ENCODE results near the gene LRRC37A2.
"Not testable (repeated sequence)": the region's sequence is repeated elsewhere in the genome, so short reads cannot be mapped to it uniquely, and the experiment has no call there.

The LRRC37A2 gene

GRCh38 chr17:46512168-46512567, at the start of gene LRRC37A2:
Gene LRRC37A2, plus strand, starts transcription at chr17:46512468. Its CDS starts 245 bp downstream, at chr17:46512713.
- not testable (repeated sequence) for DNase-seq

GRCh38 chr17:46467618-46468017, 44.6 kb upstream of the LRRC37A2 start:
- DNase-seq, result not testable (repeated sequence)

GRCh38 chr17:46474489-46474888, 37.8 kb upstream of the LRRC37A2 start:
- DNase-seq, result not testable (repeated sequence)

GRCh38 chr17:46475583-46475982, 36.7 kb upstream of the LRRC37A2 start:
- DNase-seq, result not testable (repeated sequence)

- DNase-seq, result not testable (repeated sequence)
Observed at GRCh38 chr17:46478823-46479222, 33.4 kb upstream of the LRRC37A2 start.

- not testable (repeated sequence) for DNase-seq
Observed at GRCh38 chr17:46481310-46481709, 31.0 kb upstream of the LRRC37A2 start.

GRCh38 chr17:46492021-46492420, 20.2 kb upstream of the LRRC37A2 start:
- DNase-seq, result not testable (repeated sequence)

- not testable (repeated sequence) for DNase-seq
Observed at GRCh38 chr17:46499437-46500139, 12.7 kb upstream of the LRRC37A2 start.

GRCh38 chr17:46505896-46506295, 6.4 kb upstream of the LRRC37A2 start:
- not testable (repeated sequence) for DNase-seq

- DNase-seq, result not testable (repeated sequence)
Observed at GRCh38 chr17:46534716-46535115, 22.4 kb downstream of the LRRC37A2 start.

- DNase-seq, result not testable (repeated sequence)
Observed at GRCh38 chr17:46548607-46549006, 36.3 kb downstream of the LRRC37A2 start.

GRCh38 chr17:46559155-46559554, 46.9 kb downstream of the LRRC37A2 start:
- DNase-seq, result not testable (repeated sequence)

GRCh38 chr17:46560048-46560447, 47.8 kb downstream of the LRRC37A2 start:
- not testable (repeated sequence) for DNase-seq

GRCh38 chr17:46566284-46566683, 54.0 kb downstream of the LRRC37A2 start:
- not testable (repeated sequence) for DNase-seq

- DNase-seq, result not testable (repeated sequence)
Observed at GRCh38 chr17:46566980-46567379, 54.7 kb downstream of the LRRC37A2 start.

GRCh38 chr17:46571796-46572195, 59.5 kb downstream of the LRRC37A2 start:
- DNase-seq, result not testable (repeated sequence)

- DNase-seq, result not testable (repeated sequence)
Observed at GRCh38 chr17:46579083-46580075, 67.1 kb downstream of the LRRC37A2 start, which contains the start of gene ARL17A. Gene ARL17A, minus strand, starts transcription at chr17:46579691. Its CDS starts 3,369 bp downstream, at chr17:46576322.

GRCh38 chr17:46580082-46580481, 67.8 kb downstream of the LRRC37A2 start:
- DNase-seq, result not testable (repeated sequence)

- not testable (repeated sequence) for DNase-seq
Observed at GRCh38 chr17:46585444-46585843, 73.2 kb downstream of the LRRC37A2 start.

- DNase-seq, result not testable (repeated sequence)
Observed at GRCh38 chr17:46590157-46591146, 78.2 kb downstream of the LRRC37A2 start, which contains the start of gene NSF. Gene NSF, plus strand, starts transcription at chr17:46590669. Its CDS starts 107 bp downstream, at chr17:46590776.

- DNase-seq, result not testable (repeated sequence)
Observed at GRCh38 chr17:46591332-46591731, 79.1 kb downstream of the LRRC37A2 start.
